Fibroblast of skin of right quadriceps (primary cell): ENCODE results near the gene CROT.

Experiments used
- DNase-seq: peaks from one replicate; pipeline ENCODE4 v3.0.0-alpha.2; 2013

Gene CROT

GRCh38 chr7:87416682-87417587 is 71.5 kb downstream of the CROT start:
- DNase-seq = peak; percentile 58

GRCh38 chr7:87420173-87420572 is 74.7 kb downstream of the CROT start:
- no peak for DNase-seq

- DNase-seq = no peak
Measured at GRCh38 chr7:87424075-87424474, 78.6 kb downstream of the CROT start.

GRCh38 chr7:87426160-87426559 is 80.7 kb downstream of the CROT start:
- DNase-seq = no peak

- DNase-seq = no peak
Measured at GRCh38 chr7:87427288-87427687, 81.8 kb downstream of the CROT start.

GRCh38 chr7:87432536-87432935 is 87.1 kb downstream of the CROT start:
- no peak for DNase-seq

GRCh38 chr7:87435546-87435945 is 90.1 kb downstream of the CROT start:
- DNase-seq = peak; percentile 18

GRCh38 chr7:87445897-87446296 is 100.4 kb downstream of the CROT start:
- DNase-seq = no peak

GRCh38 chr7:87447116-87447635 is 101.7 kb downstream of the CROT start:
- DNase-seq = peak; percentile 41

- DNase-seq = no peak
Measured at GRCh38 chr7:87448388-87448787, 102.9 kb downstream of the CROT start.
